ENCODE measurements around the gene DGKQ. TPM values are rescaled to one million over a fixed set of nuclear protein-coding genes. Genes with fewer than 3 reads are reported as not detected.

DGKQ gene
- total RNA-seq, 4 donors from 2014 or later, result 3.2 to 5.2 (median 4.5) TPM

DNA sequence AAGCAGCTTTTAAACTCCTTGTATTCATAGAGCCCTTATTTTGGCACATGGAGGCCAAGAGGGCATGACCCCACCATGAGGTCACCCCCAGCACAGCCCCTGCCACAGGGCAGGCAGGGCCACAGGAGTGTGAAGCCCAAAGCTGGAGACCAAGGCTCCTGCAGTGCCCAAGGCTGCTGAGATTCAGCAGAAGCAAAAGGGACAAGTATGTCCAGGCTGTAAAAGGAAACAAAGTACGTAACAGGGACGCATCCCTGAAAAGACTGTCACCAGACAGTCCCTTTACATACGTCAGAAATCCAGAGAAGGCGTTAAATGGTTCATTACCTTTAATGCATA, 60.1 kb downstream of the DGKQ start:
- ATAC-seq, result no peak
- Histone ChIP-seq H3K27me3 (no peaks in the 10 kb centered on the region), H3K4me3 (no peak overlapping the region), H3K36me3 (peaks cover 0 to 18% of the 10 kb centered on the region in 2 donors), H3K9me3 (no peaks in the 10 kb centered on the region), H3K4me1 (no peaks in the 10 kb centered on the region), H3K27ac (no peak overlapping the region)
- TF ChIP-seq, protein P1, sequence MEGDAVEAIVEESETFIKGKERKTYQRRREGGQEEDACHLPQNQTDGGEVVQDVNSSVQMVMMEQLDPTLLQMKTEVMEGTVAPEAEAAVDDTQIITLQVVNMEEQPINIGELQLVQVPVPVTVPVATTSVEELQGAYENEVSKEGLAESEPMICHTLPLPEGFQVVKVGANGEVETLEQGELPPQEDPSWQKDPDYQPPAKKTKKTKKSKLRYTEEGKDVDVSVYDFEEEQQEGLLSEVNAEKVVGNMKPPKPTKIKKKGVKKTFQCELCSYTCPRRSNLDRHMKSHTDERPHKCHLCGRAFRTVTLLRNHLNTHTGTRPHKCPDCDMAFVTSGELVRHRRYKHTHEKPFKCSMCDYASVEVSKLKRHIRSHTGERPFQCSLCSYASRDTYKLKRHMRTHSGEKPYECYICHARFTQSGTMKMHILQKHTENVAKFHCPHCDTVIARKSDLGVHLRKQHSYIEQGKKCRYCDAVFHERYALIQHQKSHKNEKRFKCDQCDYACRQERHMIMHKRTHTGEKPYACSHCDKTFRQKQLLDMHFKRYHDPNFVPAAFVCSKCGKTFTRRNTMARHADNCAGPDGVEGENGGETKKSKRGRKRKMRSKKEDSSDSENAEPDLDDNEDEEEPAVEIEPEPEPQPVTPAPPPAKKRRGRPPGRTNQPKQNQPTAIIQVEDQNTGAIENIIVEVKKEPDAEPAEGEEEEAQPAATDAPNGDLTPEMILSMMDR (IDR thresholded peaks at IDR 0.05 in 4 of 5, conservative IDR thresholded peaks at IDR 0.05 in 1 of 5), result no peak
- no peak for TF ChIP-seq POLR2A (IDR thresholded peaks at IDR 0.05)
- no peak for DNase-seq
- in situ Hi-C loops (cut with MboI; ENCODE audit: low sequenced_read_pairs in 4 of 4) (no loop called here), intact Hi-C loops (cut with DNase I; ENCODE audit: low total_unique reads) (no loop called here)

GRCh38 chr4:912548-913279, 60.7 kb downstream of the DGKQ start:
- Histone ChIP-seq H3K4me3 (no peak overlapping the region), H3K27me3 (no peaks in the 10 kb centered on the region), H3K27ac (no peak overlapping the region), H3K9me3 (no peaks in the 10 kb centered on the region), H3K36me3 (peaks cover 0 to 18% of the 10 kb centered on the region in 2 donors), H3K4me1 (no peaks in the 10 kb centered on the region)
- TF ChIP-seq, protein P1 (IDR thresholded peaks at IDR 0.05 in 4 of 5, conservative IDR thresholded peaks at IDR 0.05 in 1 of 5), result no peak
- no peak for TF ChIP-seq POLR2A (IDR thresholded peaks at IDR 0.05)
- intact Hi-C loops (cut with DNase I; ENCODE audit: low total_unique reads), result no loop called here
- in situ Hi-C loops (cut with MboI; ENCODE audit: low sequenced_read_pairs in 4 of 4), result no loop called here
- ATAC-seq (no peak), DNase-seq (no peak)

DNA sequence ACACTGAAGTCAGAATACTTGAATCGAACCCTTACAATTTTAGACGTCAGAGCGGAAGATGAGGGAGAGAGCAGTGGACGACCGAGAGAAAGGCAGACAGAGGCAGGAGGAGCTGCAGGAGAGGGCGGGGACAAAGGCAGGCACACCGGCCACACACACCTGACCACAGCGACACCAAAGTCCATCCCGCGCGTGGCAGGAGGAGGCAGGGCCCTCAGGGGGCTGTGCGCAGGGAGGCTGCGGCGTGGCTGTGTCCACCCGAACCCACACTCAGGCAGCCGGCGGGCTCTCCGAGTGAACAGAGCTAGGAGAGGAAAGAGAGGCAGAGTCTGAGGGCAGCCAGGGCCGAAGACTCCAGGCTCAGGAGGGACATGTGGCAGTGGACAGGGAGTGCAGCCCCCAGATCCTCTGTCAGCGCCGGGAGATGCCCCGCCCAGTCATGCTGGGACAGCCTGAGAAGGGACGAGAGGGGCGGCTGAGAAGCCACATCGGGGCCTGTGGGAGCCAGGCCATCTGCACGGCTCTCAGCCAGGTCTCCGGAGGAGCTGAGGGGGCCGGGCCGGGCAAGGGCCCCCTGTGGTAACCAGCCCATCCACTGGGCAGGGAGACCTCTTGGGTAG, 61.4 kb downstream of the DGKQ start:
- TF ChIP-seq POLR2A (IDR thresholded peaks at IDR 0.05), result no peak
- TF ChIP-seq, protein P1 (IDR thresholded peaks at IDR 0.05 in 4 of 5, conservative IDR thresholded peaks at IDR 0.05 in 1 of 5), result no peak
- Histone ChIP-seq H3K27ac (no peak overlapping the region), H3K36me3 (peaks cover 0 to 18% of the 10 kb centered on the region in 2 donors), H3K9me3 (no peaks in the 10 kb centered on the region), H3K4me3 (no peak overlapping the region), H3K27me3 (no peaks in the 10 kb centered on the region), H3K4me1 (no peaks in the 10 kb centered on the region)
- in situ Hi-C loops (cut with MboI; ENCODE audit: low sequenced_read_pairs in 4 of 4), result no loop called here
- DNase-seq (no peak), ATAC-seq (no peak)
- intact Hi-C loops (cut with DNase I; ENCODE audit: low total_unique reads), result no loop called here

DNA sequence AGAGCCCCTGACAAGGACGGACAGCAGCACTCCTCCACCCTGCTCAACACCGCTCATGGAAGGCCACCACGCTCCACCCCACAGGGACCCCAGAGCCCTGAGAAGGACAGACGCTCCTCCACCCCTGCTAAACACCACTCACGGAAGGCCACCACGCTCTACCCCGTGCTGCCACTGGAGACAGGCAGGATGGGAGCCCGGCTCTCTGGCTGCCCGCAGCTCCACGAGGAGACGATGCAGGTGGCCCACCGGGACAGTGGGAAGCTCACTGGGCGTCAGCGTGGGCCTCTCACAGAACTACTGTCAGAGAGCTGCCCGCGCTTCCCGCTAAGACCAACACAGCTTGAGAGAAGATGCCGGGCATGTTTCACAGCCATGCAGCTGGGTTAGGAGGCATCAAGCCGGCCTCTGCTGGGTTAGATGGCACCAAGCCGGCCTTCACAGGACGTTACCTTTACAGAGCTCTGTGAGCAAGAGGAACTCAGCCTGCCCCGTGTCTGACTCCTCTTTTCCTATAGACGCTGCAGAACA, 62.1 kb downstream of the DGKQ start:
- no peaks in the 10 kb centered on the region for H3K4me1 ChIP-seq
- TF ChIP-seq, protein P1 (IDR thresholded peaks at IDR 0.05 in 4 of 5, conservative IDR thresholded peaks at IDR 0.05 in 1 of 5), result no peak
- no peak for TF ChIP-seq POLR2A (IDR thresholded peaks at IDR 0.05)
- H3K9me3 ChIP-seq, result no peaks in the 10 kb centered on the region
- no peaks in the 10 kb centered on the region for H3K27me3 ChIP-seq
- ATAC-seq (no peak), DNase-seq (no peak)
- in situ Hi-C loops (cut with MboI; ENCODE audit: low sequenced_read_pairs in 4 of 4) (no loop called here), intact Hi-C loops (cut with DNase I; ENCODE audit: low total_unique reads) (no loop called here)
- H3K36me3 ChIP-seq, result peaks cover 0 to 18% of the 10 kb centered on the region in 2 donors
- H3K4me3 ChIP-seq, result no peak overlapping the region
- H3K27ac ChIP-seq, result no peak overlapping the region

All from gastrocnemius medialis (tissue), 4 donors.